Gastroesophageal sphincter (tissue), 4 donors: Measurements from ENCODE around the gene TSHR. TPM values are rescaled to one million over a fixed set of nuclear protein-coding genes. Genes with fewer than 3 reads are reported as not detected.

Experiments
- ATAC-seq: fragments of 150-250 bp; one replicate; pipeline ENCODE4 v1.9.1; 2016; ENCODE audit warnings: mild to moderate bottlenecking, moderate library complexity
- H3K27ac ChIP-seq, 4 donors: fragments of 200-600 bp; sonication (generic) in 3 of 4; 1 replicate in 3 of 4; 2 replicates in 1 of 4; pipeline ENCODE4 v1.5.1; 2016 to 2019
- H3K27me3 ChIP-seq: fragments of 200-600 bp; sonication (generic); one replicate; pipeline ENCODE4 v1.5.1; 2019
- H3K36me3 ChIP-seq, 2 donors: fragments of 200-600 bp; sonication (generic); one replicate each; pipeline ENCODE4 v1.5.1; 2019; ENCODE audit warnings: control low read depth in 1 of 2
- H3K4me1 ChIP-seq, 3 donors: fragments of 200-600 bp; sonication (generic); 1 replicate in 2 of 3; 2 replicates in 1 of 3; pipeline ENCODE4 v1.5.1; 2016 to 2019; ENCODE audit warnings: control low read depth in 2 of 3
- H3K4me3 ChIP-seq, 2 donors: fragments of 200-600 bp; sonication (generic); one replicate each; pipeline ENCODE4 v1.5.1; 2019; ENCODE audit warnings: mild to moderate bottlenecking in 1 of 2, moderate library complexity in 1 of 2
- H3K9me3 ChIP-seq, 3 donors: fragments of 200-600 bp; sonication (generic); one replicate each; pipeline ENCODE4 v1.5.1; 2017 to 2019; ENCODE audit warnings: control low read depth in 2 of 3
- CTCF ChIP-seq, 4 experiments: fragments of 200-600 bp in 2 of 4; fragments of 450-650 bp in 2 of 4; sonication (generic) in 1 of 4; IDR thresholded peaks; one replicate each; pipeline ENCODE4 v1.5.1; 2017 to 2019; ENCODE audit warnings: antibody characterized with exemption in 4 of 4, mild to moderate bottlenecking in 2 of 4, moderate library complexity in 2 of 4
- EP300 ChIP-seq: sonication (generic); formaldehyde crosslinking; IDR thresholded peaks from one replicate; pipeline ENCODE4 v1.6.1; 2017; ENCODE audit warnings: antibody characterized with exemption, mild to moderate bottlenecking
- POLR2A ChIP-seq, 2 donors: fragments of 450-650 bp; IDR thresholded peaks; one replicate each; pipeline ENCODE4 v1.6.1; 2017; ENCODE audit warnings: antibody characterized with exemption in 2 of 2, mild to moderate bottlenecking in 2 of 2, moderate library complexity in 1 of 2
- POLR2AphosphoS5 ChIP-seq: sonication (generic); formaldehyde crosslinking; IDR thresholded peaks from one replicate; pipeline ENCODE4 v1.6.1; 2017; ENCODE audit warnings: antibody characterized with exemption
- WGBS, 2 donors: methylation state at CpG; one replicate each; pipeline ENCODE4 v1.1.5; 2018; ENCODE audit warnings: low coverage in 1 of 2; 5-methylcytosine and 5-hydroxymethylcytosine counted together
- total RNA-seq, 4 donors: library from RNA; depleted of rRNA; stranded (reverse); fragments of >200 nt; gene quantifications; one replicate each; pipeline ENCODE4 v1.1.0, GENCODE V29; 2016

The TSHR gene
- total RNA-seq, 4 donors from 2014 or later: 0.08 TPM; not detected in 3

DNA sequence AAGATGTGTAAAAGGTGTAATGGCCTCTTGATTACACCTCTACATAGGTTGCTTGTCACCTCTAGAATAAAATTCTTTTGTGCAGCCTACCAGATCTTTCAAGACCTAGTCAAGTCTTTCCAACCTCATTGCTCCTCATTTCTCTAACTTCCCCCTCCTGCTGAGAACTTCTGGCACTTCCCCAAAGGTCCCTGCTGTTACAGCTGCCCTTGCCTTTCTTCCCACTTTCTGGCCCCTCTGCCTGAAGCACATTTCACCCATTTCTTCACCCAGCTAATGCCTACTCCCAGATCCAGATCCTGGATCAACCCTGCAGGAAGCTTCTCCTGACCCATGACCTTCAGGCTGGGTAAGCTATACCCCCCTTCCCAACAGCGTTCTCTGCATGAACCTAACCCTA is 1.5 kb downstream of the TSHR start:
- WGBS, 2 donors: 78% methylated on average over 1 of the region's 1 CpG; no CpG with 5 or more reads in 1 of the 2 donors
- no peaks in the 10 kb centered on the region for H3K36me3 ChIP-seq
- H3K4me3 ChIP-seq: no peak overlapping the region
- H3K27me3 ChIP-seq: peaks cover 20% of the 10 kb centered on the region
- peaks cover 0 to 15% (median 7%) of the 10 kb centered on the region in 3 donors for H3K4me1 ChIP-seq
- no peak for ATAC-seq
- no peak for TF ChIP-seq POLR2A (IDR thresholded peaks at IDR 0.05)
- no peak for TF ChIP-seq POLR2AphosphoS5
- TF ChIP-seq CTCF (IDR thresholded peaks at IDR 0.05): no peak
- TF ChIP-seq EP300: no peak
- H3K9me3 ChIP-seq: no peaks in the 10 kb centered on the region
- H3K27ac ChIP-seq: no peak overlapping the region

DNA sequence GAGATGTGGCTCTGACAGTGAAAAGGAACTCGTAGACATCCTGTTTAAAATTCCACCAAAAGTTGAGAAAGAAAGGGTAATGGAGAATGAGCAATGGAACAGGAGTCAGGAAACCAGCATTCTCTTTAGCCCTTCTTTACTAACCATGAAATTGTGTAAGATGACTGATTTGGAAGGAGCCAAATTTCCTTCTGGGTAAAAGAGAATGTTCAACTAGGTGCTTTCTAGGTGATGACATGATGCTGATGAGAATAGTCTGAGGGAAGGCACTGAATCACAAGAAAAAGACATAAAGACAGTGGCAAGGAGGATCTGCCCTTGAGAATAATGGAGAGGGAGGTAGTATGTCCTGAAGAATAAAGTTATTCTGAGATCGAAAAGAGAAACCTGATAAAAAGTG is 2.2 kb downstream of the TSHR start:
- H3K4me3 ChIP-seq: no peak overlapping the region
- H3K4me1 ChIP-seq: peaks cover 0 to 15% (median 7%) of the 10 kb centered on the region in 3 donors
- H3K9me3 ChIP-seq: no peaks in the 10 kb centered on the region
- H3K27me3 ChIP-seq: peaks cover 20% of the 10 kb centered on the region
- H3K36me3 ChIP-seq: no peaks in the 10 kb centered on the region
- TF ChIP-seq EP300 (no peak), CTCF (IDR thresholded peaks at IDR 0.05) (no peak), POLR2A (IDR thresholded peaks at IDR 0.05) (no peak), POLR2AphosphoS5 (no peak)
- H3K27ac ChIP-seq: no peak overlapping the region
- no peak for ATAC-seq
- WGBS, 2 donors: 69 to 81% methylated on average over 2 of the region's 2 CpGs

GRCh38 chr14:80958226-80958625 is 2.8 kb downstream of the TSHR start:
- no peak for TF ChIP-seq CTCF (IDR thresholded peaks at IDR 0.05)
- no peak for TF ChIP-seq EP300
- TF ChIP-seq POLR2AphosphoS5: no peak
- TF ChIP-seq POLR2A (IDR thresholded peaks at IDR 0.05): no peak
- no peak for ATAC-seq
- Histone ChIP-seq H3K27ac (no peak overlapping the region), H3K4me1 (peaks cover 0 to 15% (median 7%) of the 10 kb centered on the region in 3 donors), H3K9me3 (no peaks in the 10 kb centered on the region), H3K27me3 (peaks cover 20% of the 10 kb centered on the region), H3K4me3 (no peak overlapping the region), H3K36me3 (no peaks in the 10 kb centered on the region)
- 81 to 100% methylated on average over 1 to 2 of the region's 2 CpGs for WGBS, 2 donors

DNA sequence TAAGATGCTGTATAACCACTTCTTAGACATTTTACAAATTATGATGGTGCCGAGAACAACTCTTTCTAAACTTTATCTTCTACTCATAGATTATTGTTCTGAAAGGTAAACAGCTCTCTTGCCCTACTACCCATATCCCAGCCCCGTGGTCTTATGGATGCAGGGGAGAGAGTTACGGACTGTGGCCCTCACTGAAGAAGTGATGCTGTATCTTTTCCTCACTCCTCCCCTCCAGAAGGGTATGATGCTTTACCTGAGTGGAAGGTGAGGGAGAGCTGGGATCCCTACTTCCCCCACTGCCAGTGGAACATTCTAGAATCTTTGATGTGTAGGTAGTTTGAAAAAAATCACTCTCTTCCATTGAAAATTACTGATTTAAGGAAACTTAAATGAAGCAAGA is 3.5 kb downstream of the TSHR start:
- H3K27ac ChIP-seq: no peak overlapping the region
- no peak overlapping the region for H3K4me3 ChIP-seq
- no peaks in the 10 kb centered on the region for H3K9me3 ChIP-seq
- ATAC-seq: no peak
- H3K36me3 ChIP-seq: no peaks in the 10 kb centered on the region
- peaks cover 0 to 15% (median 7%) of the 10 kb centered on the region in 3 donors for H3K4me1 ChIP-seq
- peaks cover 20% of the 10 kb centered on the region for H3K27me3 ChIP-seq
- TF ChIP-seq POLR2A (IDR thresholded peaks at IDR 0.05) (no peak), EP300 (no peak), CTCF (IDR thresholded peaks at IDR 0.05) (no peak), POLR2AphosphoS5 (no peak)
- 20 to 55% methylated on average over 2 of the region's 3 CpGs for WGBS, 2 donors

GRCh38 chr14:80959496-80959895 is 4.1 kb downstream of the TSHR start:
- WGBS, 2 donors: 66 to 67% methylated on average over 4 of the region's 4 CpGs
- Histone ChIP-seq H3K4me3 (no peak overlapping the region), H3K9me3 (no peaks in the 10 kb centered on the region), H3K27ac (no peak overlapping the region), H3K27me3 (peaks cover 20% of the 10 kb centered on the region), H3K4me1 (peaks cover 0 to 13% (median 7%) of the 10 kb centered on the region in 3 donors), H3K36me3 (no peaks in the 10 kb centered on the region)
- TF ChIP-seq CTCF (IDR thresholded peaks at IDR 0.05): no peak
- TF ChIP-seq POLR2A (IDR thresholded peaks at IDR 0.05): no peak
- no peak for TF ChIP-seq POLR2AphosphoS5
- ATAC-seq: no peak
